Uterus (tissue), 2 donors: ENCODE measurements around the gene EPB41L1.

Source experiments
- POLR2A ChIP-seq, 2 donors: fragments of 450-650 bp; IDR thresholded peaks; one replicate each; pipeline ENCODE4 v1.6.1; 2016; ENCODE audit warnings: antibody characterized with exemption in 2 of 2, mild to moderate bottlenecking in 1 of 2, moderate library complexity in 1 of 2
- TF ChIP-seq, protein P1 (sequence below), 4 experiments: fragments of 200-600 bp in 2 of 4; fragments of 450-650 bp in 2 of 4; sonication (generic) in 2 of 4; IDR thresholded peaks; one replicate each; pipeline ENCODE4 v1.5.1; 2016 to 2019; ENCODE audit warnings: antibody characterized with exemption in 4 of 4, mild to moderate bottlenecking in 2 of 4, moderate library complexity in 1 of 4

DNA sequence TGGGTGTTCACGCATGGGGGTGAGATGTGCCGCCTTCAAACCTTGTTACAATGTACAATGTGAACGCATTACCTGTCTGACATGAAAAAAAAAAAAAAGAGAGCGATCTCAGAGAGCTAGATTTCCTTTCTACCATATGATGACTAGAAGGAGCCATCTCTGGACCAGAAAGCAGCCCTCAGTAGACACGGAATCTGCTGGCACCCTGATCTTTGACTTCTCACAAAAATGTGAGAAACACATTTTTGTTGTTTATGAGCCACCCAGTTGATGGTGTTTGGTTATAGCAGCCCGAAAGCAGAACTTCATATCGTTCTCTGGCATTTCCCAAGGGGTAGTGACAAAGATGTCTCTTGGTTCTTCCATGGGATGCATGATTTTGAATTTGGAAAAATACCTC lies 33.5 kb upstream of the EPB41L1 start:
- no peak for TF ChIP-seq POLR2A (IDR thresholded peaks at IDR 0.05)
- TF ChIP-seq, protein P1, sequence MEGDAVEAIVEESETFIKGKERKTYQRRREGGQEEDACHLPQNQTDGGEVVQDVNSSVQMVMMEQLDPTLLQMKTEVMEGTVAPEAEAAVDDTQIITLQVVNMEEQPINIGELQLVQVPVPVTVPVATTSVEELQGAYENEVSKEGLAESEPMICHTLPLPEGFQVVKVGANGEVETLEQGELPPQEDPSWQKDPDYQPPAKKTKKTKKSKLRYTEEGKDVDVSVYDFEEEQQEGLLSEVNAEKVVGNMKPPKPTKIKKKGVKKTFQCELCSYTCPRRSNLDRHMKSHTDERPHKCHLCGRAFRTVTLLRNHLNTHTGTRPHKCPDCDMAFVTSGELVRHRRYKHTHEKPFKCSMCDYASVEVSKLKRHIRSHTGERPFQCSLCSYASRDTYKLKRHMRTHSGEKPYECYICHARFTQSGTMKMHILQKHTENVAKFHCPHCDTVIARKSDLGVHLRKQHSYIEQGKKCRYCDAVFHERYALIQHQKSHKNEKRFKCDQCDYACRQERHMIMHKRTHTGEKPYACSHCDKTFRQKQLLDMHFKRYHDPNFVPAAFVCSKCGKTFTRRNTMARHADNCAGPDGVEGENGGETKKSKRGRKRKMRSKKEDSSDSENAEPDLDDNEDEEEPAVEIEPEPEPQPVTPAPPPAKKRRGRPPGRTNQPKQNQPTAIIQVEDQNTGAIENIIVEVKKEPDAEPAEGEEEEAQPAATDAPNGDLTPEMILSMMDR (IDR thresholded peaks at IDR 0.05), result no peak
